VCaP (cell line): ENCODE data around the gene RMDN3.

ENCODE experiments used
- H3K27ac ChIP-seq: fragments of 450-650 bp; 2 replicates; pipeline ENCODE4 v1.5.1; 2017
- CTCF ChIP-seq: fragments of 450-650 bp; conservative IDR thresholded peaks from 2 replicates; pipeline ENCODE4 v1.5.1; 2017; ENCODE audit warnings: mild to moderate bottlenecking, moderate library complexity

Gene RMDN3

GRCh38 chr15:40792394-40792793, 37.3 kb upstream of the RMDN3 start:
- TF ChIP-seq CTCF, result no peak
- H3K27ac ChIP-seq, result no peak overlapping the region

- no peak for TF ChIP-seq CTCF
- no peak overlapping the region for H3K27ac ChIP-seq
These were observed 35.7 kb upstream of the RMDN3 start for GRCh38 chr15:40790718-40791117.

DNA sequence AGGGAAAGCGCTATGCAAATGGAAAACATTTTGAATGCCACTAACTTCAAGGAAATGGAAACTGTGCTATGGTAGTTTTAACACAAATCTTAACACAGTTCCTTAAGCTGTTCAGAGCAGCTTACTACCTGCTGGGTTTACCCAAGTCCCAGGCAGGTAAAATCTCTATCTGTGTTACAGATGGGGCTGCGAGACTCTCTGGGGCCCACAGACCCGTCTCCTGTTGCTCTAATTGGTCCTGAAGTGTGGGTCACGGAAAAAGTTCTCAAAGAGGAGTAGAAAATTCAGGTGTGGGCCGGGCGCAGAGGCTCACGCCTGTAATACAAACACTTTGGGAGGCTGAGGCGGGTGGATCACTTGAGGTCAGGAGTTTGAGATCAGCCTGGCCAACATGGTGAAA, 34.9 kb upstream of the RMDN3 start:
- TF ChIP-seq CTCF, result no peak
- peak overlapping the region; percentile 95; the same call in 1 of the 2 replicates for H3K27ac ChIP-seq

DNA sequence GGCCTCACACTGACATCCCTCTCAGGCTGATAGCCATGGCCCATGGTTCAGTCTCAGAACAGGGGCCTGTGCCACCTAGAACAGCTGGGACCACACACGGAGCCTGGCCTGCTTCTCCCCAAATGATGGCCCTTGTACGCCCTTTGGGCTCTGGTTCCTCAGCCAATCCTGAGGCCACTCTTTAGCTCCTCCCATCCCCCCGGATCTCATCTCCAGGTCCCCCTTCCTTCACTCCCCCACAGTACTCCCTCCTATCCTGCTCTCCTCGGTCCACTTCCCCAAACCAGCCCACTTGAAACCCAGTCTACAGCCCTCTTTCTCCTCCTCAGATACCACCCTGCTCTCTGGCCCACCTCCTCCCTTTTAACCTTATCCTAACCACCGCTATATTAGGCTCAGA, 34.1 kb upstream of the RMDN3 start:
- H3K27ac ChIP-seq, result peak overlapping the region; percentile 95

DNA sequence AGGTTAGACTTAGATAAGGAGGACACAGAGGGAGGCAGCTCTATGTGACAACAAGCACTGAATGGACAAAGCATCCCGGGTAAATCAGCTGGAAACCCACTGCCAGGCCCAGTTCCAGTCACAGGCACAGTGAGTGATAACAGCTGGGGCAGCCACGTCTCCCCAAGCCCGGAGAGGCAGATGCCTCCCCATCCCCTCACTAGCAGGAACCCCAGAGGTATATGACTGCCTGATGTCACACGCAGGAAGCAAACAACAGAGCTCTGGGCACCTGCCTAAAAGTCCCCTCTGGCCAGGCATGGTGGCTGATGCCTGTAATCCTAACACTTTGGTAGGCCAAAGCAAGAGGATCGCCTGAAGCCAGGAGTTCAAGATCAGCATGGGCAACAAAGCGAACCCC, 32.9 kb upstream of the RMDN3 start:
- peak overlapping the region; percentile 95 for H3K27ac ChIP-seq
- TF ChIP-seq CTCF, result no peak

More for the DNA sequence above, 34.1 kb upstream of the RMDN3 start:
- no peak for TF ChIP-seq CTCF

DNA sequence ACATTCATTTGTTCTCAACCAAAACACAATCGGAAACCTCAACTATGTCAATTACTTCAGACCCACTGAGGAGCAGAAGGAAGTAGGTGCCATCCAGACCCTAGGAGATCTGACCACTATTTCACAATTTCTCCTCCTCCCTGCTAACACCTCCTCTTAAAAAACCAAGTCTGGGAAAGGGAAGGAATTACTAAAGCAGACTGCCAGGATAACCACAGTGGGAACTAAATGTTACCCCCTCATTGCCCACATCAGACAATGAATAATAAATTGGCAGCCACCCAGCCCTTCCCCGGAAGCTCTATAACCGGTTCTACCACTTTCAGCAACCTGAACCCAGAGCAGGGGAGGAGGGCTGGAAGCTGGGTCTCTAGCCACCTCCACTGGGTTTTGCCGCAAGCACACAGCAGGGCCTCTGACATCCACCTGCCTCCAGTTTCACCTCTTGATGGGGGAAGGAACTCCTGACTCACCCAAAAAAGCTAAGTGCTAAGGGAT, 32.3 kb upstream of the RMDN3 start:
- peak overlapping the region; percentile 95 for H3K27ac ChIP-seq
- no peak for TF ChIP-seq CTCF

- H3K27ac ChIP-seq, result peak overlapping the region; percentile 95
- no peak for TF ChIP-seq CTCF
These were observed 30.8 kb upstream of the RMDN3 start for GRCh38 chr15:40785814-40786213.

DNA sequence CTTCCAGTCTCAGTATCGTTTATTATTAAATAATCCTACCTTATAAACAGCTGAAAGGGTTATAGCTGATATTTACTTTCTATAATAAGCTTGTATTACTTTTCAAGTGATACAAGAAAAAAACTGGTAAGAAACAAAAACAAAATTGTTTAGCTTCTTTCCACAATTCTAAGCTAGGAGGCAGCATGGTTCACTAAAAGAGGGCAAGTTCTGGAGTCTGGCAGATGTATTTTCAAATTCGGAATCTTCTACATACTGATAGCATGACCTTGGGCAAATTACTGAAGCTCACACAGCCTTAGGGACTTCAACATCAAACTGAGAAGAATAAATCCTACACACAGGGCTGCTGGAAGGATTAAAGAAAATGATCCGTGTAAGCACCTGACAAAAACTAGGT, 30.1 kb upstream of the RMDN3 start:
- TF ChIP-seq CTCF, result no peak
- H3K27ac ChIP-seq, result peak overlapping the region; percentile 95
